ENCODE measurements around the gene ZNF536. TPM values are rescaled to one million over a fixed set of nuclear protein-coding genes. Genes with fewer than 3 reads are reported as not detected.
"Not testable (repeated sequence)": the region's sequence is repeated elsewhere in the genome, so short reads cannot be mapped to it uniquely, and the experiment has no call there.

Gene ZNF536
- polyA plus RNA-seq, 3 donors = 1.7 to 3.3 (median 3.1) TPM

- DNase-seq (ENCODE audit: low read depth in 3 of 3, low spot score in 2 of 3) = no peak
Measured at GRCh38 chr19:30407068-30407709, 35.0 kb downstream of the ZNF536 start.

GRCh38 chr19:30408734-30409301, 36.6 kb downstream of the ZNF536 start:
- no peak for DNase-seq (ENCODE audit: low read depth in 3 of 3, low spot score in 2 of 3)

- DNase-seq (ENCODE audit: low read depth in 3 of 3, low spot score in 2 of 3) = no peak
Measured at GRCh38 chr19:30411714-30412113, 39.5 kb downstream of the ZNF536 start.

- DNase-seq (ENCODE audit: low read depth in 3 of 3, low spot score in 2 of 3) = no peak
Measured at GRCh38 chr19:30416375-30416774, 44.2 kb downstream of the ZNF536 start.

- DNase-seq (ENCODE audit: low read depth in 3 of 3, low spot score in 2 of 3) = not testable (repeated sequence)
Measured at GRCh38 chr19:30417166-30417565, 45.0 kb downstream of the ZNF536 start.

- DNase-seq (ENCODE audit: low read depth in 3 of 3, low spot score in 2 of 3) = no peak
Measured at GRCh38 chr19:30419568-30420180, 47.5 kb downstream of the ZNF536 start.

GRCh38 chr19:30420316-30420715, 48.1 kb downstream of the ZNF536 start:
- no peak for DNase-seq (ENCODE audit: low read depth in 3 of 3, low spot score in 2 of 3)

- no peak for DNase-seq (ENCODE audit: low read depth in 3 of 3, low spot score in 2 of 3)
Measured at GRCh38 chr19:30420881-30421280, 48.7 kb downstream of the ZNF536 start.

GRCh38 chr19:30421571-30421970, 49.4 kb downstream of the ZNF536 start:
- no peak for DNase-seq (ENCODE audit: low read depth in 3 of 3, low spot score in 2 of 3)

GRCh38 chr19:30423481-30423880, 51.3 kb downstream of the ZNF536 start:
- DNase-seq (ENCODE audit: low read depth in 3 of 3, low spot score in 2 of 3) = no peak

- DNase-seq (ENCODE audit: low read depth in 3 of 3, low spot score in 2 of 3) = no peak
Measured at GRCh38 chr19:30425885-30426838, 54.0 kb downstream of the ZNF536 start.

GRCh38 chr19:30426864-30427263, 54.7 kb downstream of the ZNF536 start:
- no peak for DNase-seq (ENCODE audit: low read depth in 3 of 3, low spot score in 2 of 3)

GRCh38 chr19:30428092-30428680, 56.0 kb downstream of the ZNF536 start:
- no peak for DNase-seq (ENCODE audit: low read depth in 3 of 3, low spot score in 2 of 3)

- no peak for DNase-seq (ENCODE audit: low read depth in 3 of 3, low spot score in 2 of 3)
Measured at GRCh38 chr19:30428844-30429243, 56.7 kb downstream of the ZNF536 start.

GRCh38 chr19:30430206-30430734, 58.1 kb downstream of the ZNF536 start:
- DNase-seq (ENCODE audit: low read depth in 3 of 3, low spot score in 2 of 3) = no peak

GRCh38 chr19:30431591-30431990, 59.4 kb downstream of the ZNF536 start:
- DNase-seq (ENCODE audit: low read depth in 3 of 3, low spot score in 2 of 3) = no peak

- DNase-seq (ENCODE audit: low read depth in 3 of 3, low spot score in 2 of 3) = no peak
Measured at GRCh38 chr19:30434797-30435594, 62.8 kb downstream of the ZNF536 start.

- no peak for DNase-seq (ENCODE audit: low read depth in 3 of 3, low spot score in 2 of 3)
Measured at GRCh38 chr19:30437869-30438268, 65.7 kb downstream of the ZNF536 start.

- no peak for DNase-seq (ENCODE audit: low read depth in 3 of 3, low spot score in 2 of 3)
Measured at GRCh38 chr19:30439310-30439709, 67.1 kb downstream of the ZNF536 start.

GRCh38 chr19:30441011-30441410, 68.8 kb downstream of the ZNF536 start:
- no peak for DNase-seq (ENCODE audit: low read depth in 3 of 3, low spot score in 2 of 3)
